HG03571 (cell line): ENCODE results near the gene HPSE.
"Not testable (repeated sequence)": the region's sequence is repeated elsewhere in the genome, so short reads cannot be mapped to it uniquely, and the experiment has no call there.

Experiments used
- ATAC-seq: cut with Tn5 transposase; IDR thresholded peaks from one replicate; pipeline ENCODE4 v1.9.1; 2021; ENCODE audit not compliant: unreplicated experiment

Gene HPSE

DNA sequence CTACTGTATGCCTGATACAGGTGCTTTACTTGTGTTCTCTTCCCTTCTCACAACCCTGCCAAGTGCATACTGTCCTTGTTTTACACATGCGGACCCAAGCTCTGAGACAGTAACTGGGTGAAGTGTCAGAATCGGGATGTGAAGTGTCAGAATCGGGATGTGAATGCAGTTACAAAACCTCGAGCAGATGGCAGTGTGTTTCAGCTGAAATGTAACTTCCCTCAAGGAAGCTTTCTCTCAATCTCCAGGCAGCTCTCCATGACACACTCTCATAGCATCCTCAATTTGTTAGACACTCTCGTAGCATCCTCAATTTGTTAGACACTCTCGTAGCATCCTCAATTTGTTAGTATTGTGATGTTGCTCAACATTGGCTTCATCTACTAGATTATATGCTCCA is 1.1 kb upstream of the HPSE start:
- no peak for ATAC-seq

GRCh38 chr4:83331956-83332355 is 2.7 kb downstream of the HPSE start:
- no peak for ATAC-seq

DNA sequence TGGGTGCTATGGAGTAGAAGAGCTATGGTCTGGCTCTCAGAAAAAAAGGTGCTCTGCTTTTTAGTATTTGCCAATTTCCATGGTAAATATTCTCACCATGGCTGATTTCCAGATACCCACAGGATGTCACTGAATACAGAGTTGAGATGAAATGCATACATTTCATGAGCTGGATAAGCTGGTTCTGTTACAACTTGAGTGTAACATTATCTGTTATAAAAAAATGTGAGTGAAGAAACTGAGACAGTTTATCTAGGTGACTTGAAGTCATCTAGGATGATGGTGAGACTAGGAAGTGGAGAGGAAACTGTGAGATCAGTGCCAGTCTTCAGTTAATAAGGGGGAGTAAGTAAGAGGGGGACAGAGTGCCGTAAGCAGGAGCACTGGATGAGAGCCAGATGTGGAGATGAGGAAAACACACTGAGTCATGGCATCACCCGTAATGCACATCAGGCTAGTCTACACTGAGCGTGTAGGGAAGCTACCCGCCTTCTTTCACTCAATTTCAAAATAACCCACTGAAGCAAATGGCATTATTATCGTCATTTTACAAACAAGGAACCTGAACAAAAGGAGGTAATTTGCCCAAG is 5.0 kb downstream of the HPSE start:
- ATAC-seq: no peak

- ATAC-seq: no peak
Observed at GRCh38 chr4:83328521-83329187, 6.0 kb downstream of the HPSE start.

- ATAC-seq: no peak
Observed at GRCh38 chr4:83326546-83326945, 8.1 kb downstream of the HPSE start.

- ATAC-seq: not testable (repeated sequence)
Observed at GRCh38 chr4:83325306-83325705, 9.3 kb downstream of the HPSE start.

- no peak for ATAC-seq
Observed at GRCh38 chr4:83323136-83323535, 11.5 kb downstream of the HPSE start.

GRCh38 chr4:83320548-83320947 is 14.1 kb downstream of the HPSE start:
- ATAC-seq: no peak

DNA sequence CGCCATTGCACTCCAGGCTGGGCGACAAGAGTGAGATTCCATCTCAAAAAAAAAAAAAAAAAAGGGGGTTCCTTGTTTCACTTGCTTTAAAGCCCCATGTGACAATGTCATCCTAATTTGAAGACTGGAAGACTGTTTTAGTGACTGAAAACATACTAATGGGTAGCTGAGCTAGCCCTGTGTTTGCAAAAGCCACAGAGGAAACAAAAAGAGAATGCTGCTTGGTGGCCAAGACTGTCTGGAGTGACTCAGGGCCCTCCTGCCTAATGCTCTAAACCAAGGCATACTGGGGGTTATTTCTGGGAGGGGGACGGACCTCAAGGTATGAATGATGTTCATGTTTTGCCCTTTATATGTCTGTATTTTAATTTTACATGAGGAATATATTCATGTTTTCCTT is 16.0 kb downstream of the HPSE start:
- ATAC-seq: no peak

DNA sequence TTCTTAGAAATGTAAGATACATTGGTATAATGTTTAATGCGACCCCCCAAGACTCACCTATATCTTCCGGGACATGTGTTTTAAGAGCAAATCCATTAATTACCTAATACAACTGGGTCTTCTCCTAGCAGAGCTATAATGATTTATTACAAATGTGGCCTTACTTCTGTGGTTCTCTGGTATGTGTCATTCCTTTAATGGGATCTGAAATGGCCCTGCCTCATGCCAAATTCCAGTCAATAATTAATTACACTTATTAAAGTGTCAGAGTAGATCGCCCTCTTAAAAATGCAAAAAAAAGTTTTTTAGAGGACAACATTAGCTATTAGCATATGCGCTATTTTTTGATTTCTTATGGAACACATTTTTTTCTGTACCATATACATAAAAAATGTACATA is 17.0 kb downstream of the HPSE start:
- ATAC-seq: no peak

DNA sequence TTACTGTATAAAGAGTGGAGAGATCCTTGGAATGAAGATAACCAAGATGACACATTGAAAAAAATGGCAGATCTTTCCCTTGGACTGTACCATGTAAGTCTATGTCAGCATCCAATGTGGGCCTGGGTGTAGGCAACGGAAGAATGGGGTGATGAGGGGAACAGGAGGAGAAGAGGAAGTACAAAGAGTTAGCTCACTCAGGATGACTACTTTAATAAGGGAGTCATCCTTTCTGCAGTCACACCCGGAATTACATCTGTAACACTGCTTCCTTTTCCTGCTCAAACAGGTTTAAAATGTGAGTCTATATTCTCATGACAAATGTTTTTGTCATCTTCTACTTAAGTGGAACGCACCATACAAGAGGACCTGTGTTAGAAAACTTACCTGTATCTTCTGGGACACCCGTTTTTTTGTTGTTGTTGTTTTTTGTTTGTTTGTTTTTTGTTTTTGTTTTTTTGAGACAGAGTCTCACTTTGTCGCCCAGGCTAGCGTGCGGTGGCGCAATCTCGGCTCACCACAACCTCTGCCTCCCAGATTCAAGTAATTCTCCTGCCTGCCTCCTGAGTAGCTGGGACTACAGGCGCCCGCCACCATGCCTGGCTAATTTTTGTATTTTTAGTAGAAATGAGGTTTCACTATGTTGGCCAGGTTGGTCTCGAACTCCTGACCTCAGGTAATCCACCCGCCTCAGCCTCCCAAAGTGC is 18.0 kb downstream of the HPSE start:
- no peak for ATAC-seq

DNA sequence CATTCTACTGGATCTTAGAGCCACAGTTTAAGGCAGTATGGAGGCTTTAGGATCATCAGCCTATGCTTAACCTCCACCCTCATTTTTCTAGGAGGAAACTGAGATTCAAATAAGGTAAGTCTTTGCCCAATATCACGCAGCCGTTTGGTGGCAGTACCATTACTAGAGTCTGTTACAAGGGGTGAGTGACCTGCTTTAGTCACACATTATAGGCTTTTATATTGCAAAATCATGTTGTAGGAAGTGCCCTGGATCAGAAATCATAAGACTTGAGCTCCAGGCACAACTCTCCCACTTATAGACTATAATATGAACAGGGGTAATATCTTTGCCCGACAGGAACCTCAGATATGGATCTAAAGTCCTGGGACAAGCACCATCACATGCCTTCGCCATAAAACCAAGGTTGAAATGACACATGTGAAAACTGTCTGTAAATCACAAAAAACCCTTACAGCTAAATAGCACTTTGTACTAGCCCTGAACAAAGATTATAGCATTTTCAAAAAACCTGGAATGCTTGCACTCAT is 19.2 kb downstream of the HPSE start:
- no peak for ATAC-seq

- no peak for ATAC-seq
Observed at GRCh38 chr4:83308672-83309071, 26.0 kb downstream of the HPSE start.

DNA sequence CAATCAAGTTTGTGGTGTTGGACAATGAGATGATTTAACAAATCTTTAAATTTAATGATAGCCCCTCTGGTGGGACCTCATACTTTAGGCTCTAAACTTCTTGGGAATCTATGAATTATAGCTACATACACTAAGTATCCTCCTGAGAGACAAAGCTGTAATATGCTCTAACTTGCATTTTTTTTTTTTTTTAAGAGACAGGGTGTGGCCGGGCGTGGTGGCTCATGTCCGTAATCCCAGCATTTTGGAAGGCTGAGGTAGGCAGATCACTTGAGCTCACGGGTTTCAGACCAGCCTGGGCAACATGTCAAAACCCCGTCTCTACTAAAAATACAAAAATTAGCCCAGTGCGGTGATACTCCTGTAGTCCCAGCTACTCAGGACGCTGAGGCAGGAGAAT is 26.7 kb downstream of the HPSE start:
- ATAC-seq: no peak

DNA sequence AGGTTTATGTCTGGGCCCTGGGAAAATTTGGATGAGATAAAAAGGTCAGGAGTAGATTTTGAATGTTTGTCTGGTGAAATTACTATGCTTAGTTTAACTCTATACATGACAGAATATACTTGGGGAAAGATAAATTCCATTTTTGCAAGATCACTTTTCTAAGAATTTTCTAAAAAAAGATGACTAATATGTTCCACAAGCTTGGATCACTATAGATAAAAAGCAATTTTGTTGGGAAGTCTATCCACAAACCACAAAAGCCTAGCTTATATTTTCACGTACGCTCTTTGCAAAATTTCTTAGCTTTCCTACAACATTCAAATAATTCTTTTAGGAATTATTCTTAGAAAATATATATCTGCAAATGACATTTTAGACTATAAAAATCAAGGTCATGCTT is 29.5 kb downstream of the HPSE start:
- ATAC-seq: no peak

- no peak for ATAC-seq
Observed at GRCh38 chr4:83297548-83298260, 36.9 kb downstream of the HPSE start.

DNA sequence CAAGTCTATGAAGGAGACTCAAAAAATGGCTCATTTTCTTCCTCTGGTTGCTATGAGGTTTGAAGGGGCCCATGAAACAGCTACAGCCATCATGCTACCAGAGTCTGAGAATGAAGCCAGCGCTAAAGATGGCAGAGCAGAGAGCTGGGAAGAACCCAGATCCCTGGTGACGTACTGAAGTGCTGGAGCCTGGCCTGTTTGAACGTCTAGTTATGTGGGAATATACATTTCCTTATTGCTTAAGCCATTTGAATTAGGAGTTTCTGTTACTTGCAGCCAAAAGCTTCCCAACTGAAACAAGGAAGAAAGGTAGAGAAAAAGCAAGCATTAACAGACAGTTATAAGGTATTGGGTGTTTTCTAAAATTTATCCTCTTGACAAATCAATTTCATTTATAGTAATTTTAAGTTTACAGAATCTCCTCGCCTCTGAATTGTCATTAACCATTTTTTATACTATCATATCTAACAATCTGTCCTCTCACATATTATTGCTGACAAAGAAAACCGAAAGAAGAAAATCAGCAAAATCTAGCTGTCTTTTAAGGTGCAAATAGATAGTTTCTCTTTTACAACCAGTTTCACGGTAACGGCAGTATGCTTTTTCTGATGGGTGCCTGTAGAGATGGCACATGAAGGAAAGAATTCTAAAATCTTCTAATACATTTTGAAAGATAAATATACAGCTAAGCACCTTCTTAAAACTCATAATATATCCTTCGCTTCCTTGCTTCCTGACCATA is 41.2 kb downstream of the HPSE start:
- no peak for ATAC-seq

DNA sequence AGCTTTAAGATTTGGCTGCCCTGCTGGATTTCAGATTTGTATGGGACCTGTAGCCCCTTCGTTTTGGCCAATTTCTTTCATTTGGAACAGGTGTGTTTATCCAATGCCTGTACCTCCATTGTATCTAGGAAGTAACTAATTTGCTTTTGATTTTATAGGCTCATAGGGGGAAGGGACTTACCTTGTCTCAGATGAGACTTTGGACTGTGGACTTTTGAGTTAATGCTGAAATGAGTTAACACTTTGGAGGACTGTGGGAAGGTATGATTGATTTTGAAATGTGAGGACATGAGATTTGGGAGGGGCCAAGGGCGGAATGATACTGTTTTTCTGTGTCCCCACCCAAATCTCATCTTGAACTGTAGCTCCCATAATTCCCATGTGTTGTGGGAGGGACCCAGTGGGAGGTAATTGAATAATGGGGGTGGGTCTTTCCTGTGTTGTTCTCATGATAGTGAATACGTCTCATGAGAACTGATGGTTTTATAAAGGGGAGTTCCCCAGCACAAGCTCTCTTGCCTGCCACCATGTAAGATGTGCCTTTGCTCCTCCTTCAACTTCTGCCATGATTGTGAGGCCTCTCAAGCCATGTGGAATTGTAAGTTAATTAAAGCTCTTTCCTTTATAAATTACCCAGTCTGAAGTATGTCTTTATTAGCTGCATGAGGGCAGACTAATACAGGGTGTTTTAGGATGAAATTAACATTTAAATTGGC is 44.4 kb downstream of the HPSE start:
- ATAC-seq: not testable (repeated sequence)

DNA sequence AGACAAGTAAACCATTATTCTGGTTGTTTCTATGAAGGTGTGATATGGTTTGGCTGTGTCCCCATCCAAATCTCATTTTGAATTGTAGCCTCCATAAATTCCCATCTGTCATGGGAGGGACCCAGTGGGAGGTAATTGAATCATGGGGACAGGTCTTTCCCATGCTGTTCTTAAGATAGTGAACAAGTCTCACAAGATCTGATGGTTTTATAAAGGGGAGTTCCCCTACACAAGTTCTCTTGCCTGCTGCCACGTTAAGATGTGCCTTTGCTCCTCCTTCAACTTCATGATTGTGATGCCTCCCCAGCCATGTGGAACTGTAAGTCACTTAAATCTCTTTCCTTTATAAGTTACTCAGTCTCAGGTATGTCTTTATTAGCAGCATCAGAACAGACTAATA is 46.3 kb downstream of the HPSE start:
- not testable (repeated sequence) for ATAC-seq

GRCh38 chr4:83285055-83285407 is 49.6 kb downstream of the HPSE start:
- ATAC-seq: no peak
